ENCODE results near the gene LRRC41. TPM values are rescaled to one million over a fixed set of nuclear protein-coding genes. Genes with fewer than 3 reads are reported as not detected.
A peak's percentile ranks its signal among the peaks of the same experiment; 100 is the strongest.

Gene LRRC41
- total and polyA plus RNA-seq, 3 experiments from 2014 or later, result 40.3 to 49.9 (median 41.3) TPM

DNA sequence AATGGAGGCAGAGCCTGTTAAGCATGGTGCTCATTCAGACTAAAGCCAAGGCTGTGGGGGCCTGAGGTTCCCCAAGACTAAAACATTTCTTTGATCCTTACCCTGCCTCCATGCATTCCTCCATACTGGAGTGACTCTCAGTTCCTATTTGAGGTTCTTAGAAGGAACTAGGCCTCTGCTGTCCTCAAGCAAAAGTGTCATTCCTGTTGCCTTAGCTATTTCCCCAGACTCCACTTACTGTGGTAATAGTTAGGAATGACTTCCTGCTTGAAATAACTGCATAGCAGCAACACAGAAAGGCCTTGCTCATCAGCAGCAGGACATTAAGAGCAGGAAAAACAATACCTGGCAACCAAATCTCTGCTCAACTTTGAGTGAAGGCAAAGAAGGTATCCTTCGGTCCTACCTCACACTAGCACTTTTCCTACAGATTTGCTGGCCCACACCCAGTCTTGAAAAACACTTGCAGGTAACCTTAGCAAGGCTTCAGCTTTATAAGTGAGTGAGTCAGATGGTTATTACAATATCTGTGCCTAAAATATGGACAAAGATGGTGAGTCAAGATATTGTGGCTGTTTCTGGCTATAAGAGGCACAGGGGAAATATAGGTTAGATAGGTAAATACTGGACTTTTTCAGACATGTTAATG, 14.8 kb downstream of the LRRC41 start:
- Mint-ChIP-seq H3K27ac (peak overlapping the region in 3 of 8 donors; percentile 27 to 60 (median 40)), H3K4me3 (no peak overlapping the region), H3K9me3 (no peaks in the 10 kb centered on the region), H3K4me1 (peaks cover 21 to 25% (median 23%) of the 10 kb centered on the region in 3 donors), H3K27me3 (no peaks in the 10 kb centered on the region), H3K36me3 (peaks cover 0 to 53% (median 6%) of the 10 kb centered on the region in 3 donors)
- POLR2A ChIA-PET, result interaction anchor here (0.8 kb wide), 1 partner anchor 13 kb away, joined by 3 read pairs; no protein-coding TSS in a partner anchor
- CTCF ChIA-PET, result no interaction called here
- DNase-seq, result no peak
- peaks cover 3% of the 10 kb centered on the region for H3K4me1 ChIP-seq (ENCODE audit: insufficient read depth, low read length)
- H3K27me3 ChIP-seq (ENCODE audit: insufficient read depth, low read length, poor library complexity, severe bottlenecking), result no peaks in the 10 kb centered on the region
- H3K4me3 ChIP-seq (ENCODE audit: low read length), result no peak overlapping the region
- H3K36me3 ChIP-seq (ENCODE audit: insufficient read depth, low read length), result peaks cover 7% of the 10 kb centered on the region
- H3K9me3 ChIP-seq (ENCODE audit: low read length), result no peaks in the 10 kb centered on the region
- no peak overlapping the region for H3K27ac ChIP-seq (ENCODE audit: low read depth, low read length)

DNA sequence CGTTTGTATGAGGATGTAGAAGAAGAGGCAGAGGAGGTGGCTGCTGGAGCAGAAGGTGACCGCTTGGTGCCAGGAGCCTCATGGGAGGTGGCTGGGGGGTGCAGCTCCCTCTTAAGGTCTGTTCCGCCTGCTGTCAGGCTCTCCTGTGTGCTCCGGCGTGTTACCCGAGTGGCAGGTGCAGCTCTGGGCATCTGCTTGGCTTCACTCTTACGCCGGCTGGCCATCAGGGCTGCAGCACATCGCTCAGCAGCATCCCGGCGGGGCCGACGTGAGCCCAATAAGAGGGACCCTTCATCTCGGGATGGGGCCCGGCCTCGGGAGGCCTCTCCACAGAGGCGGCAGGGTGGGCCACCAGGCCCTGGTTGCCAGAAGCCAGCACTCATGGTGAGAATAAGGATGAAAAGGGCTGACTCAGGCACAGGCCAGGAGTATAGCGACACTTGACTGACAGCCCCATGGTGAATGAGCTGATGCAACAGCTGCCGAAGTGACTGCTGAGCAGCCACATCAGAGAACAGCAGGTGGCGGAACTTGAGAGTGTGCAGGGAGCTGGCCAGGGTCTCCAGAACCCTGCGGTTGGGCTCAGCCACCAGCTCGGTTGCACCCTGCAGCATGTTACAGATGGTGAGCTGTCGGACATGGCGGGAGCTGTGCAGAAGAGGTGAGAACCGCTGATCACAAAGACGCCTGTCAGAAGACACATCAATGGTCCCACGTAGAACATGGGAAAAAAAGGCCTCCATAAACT, 17.5 kb downstream of the LRRC41 start:
- Mint-ChIP-seq H3K27ac (peak overlapping the region in 2 of 8 donors; percentile 3 to 12), H3K27me3 (no peaks in the 10 kb centered on the region), H3K4me1 (peaks cover 21 to 25% (median 24%) of the 10 kb centered on the region in 3 donors), H3K36me3 (peaks cover 0 to 63% (median 11%) of the 10 kb centered on the region in 3 donors), H3K4me3 (peak overlapping the region in 1 of 7 donors; percentile 62), H3K9me3 (no peaks in the 10 kb centered on the region)
- peaks cover 3% of the 10 kb centered on the region for H3K4me1 ChIP-seq (ENCODE audit: insufficient read depth, low read length)
- ChIA-PET POLR2A (no interaction called here), CTCF (interaction anchor here (1.0 kb wide), 1 partner anchor 62 kb away, joined by 3 read pairs; no protein-coding TSS in a partner anchor)
- H3K4me3 ChIP-seq (ENCODE audit: low read length), result no peak overlapping the region
- H3K36me3 ChIP-seq (ENCODE audit: insufficient read depth, low read length), result peaks cover 13% of the 10 kb centered on the region
- no peaks in the 10 kb centered on the region for H3K27me3 ChIP-seq (ENCODE audit: insufficient read depth, low read length, poor library complexity, severe bottlenecking)
- no peak overlapping the region for H3K27ac ChIP-seq (ENCODE audit: low read depth, low read length)
- no peaks in the 10 kb centered on the region for H3K9me3 ChIP-seq (ENCODE audit: low read length)
- DNase-seq, result peak in 3 of 5 donors; percentile 5 to 48 (median 30)

DNA sequence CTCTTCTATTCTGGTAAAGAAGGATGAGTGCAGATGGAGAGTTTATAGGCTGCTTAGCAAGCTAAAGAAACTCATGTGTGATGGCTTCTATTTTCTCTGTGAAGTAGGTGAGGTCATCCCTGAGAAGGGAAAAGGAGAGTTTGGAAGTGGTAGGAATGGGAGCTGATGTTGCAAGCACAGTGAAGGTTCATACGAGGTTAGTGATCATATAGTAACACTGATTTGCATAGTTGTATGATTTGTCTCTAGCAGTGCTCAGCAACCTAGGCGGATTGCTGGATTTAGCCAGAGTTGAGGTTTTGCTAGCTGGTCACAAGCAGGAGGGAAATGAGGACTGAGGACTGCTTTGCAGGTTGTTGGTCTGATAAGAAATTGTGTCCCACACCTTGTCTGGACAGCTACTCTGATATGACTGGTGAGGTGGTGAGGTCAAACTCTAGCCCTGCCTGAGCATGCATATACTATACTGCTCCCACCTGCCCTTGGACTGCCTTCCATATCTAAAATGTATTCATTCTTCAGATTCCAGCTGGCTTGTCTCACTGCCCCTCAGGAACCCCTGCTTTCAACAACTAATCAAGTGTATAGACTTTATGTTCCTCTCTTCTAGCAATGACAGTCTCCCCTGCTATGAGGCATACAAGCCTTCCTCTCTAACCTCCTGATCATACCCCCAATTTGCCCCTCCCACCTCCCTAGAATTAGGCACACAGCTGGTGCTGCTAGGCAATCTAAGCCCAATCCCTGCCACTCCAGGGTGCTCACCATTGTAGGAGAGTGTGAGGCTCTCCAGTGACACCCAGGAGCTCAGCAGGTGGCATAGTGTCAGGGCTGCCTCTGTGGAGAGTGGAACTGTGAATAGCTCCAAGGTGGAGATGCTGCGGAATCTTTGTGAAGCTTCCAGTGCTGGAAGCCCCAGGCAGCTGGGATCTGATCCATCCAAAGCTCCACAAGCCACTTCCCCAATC, 18.5 kb downstream of the LRRC41 start:
- ChIA-PET POLR2A (interaction anchor here (0.7 kb wide), 1 partner anchor 18 kb away, joined by 3 read pairs; the partner anchor contains the start of genes LRRC41 and UQCRH), CTCF (no interaction called here)
- Mint-ChIP-seq H3K4me3 (peak overlapping the region in 1 of 7 donors; percentile 62), H3K27me3 (no peaks in the 10 kb centered on the region), H3K27ac (peak overlapping the region in 5 of 8 donors; percentile 2 to 46 (median 30)), H3K9me3 (no peaks in the 10 kb centered on the region), H3K4me1 (peaks cover 21 to 25% (median 24%) of the 10 kb centered on the region in 3 donors), H3K36me3 (peaks cover 0 to 70% (median 11%) of the 10 kb centered on the region in 3 donors)
- Histone ChIP-seq H3K4me1 (ENCODE audit: insufficient read depth, low read length) (peaks cover 3% of the 10 kb centered on the region), H3K36me3 (ENCODE audit: insufficient read depth, low read length) (peaks cover 23% of the 10 kb centered on the region), H3K9me3 (ENCODE audit: low read length) (no peaks in the 10 kb centered on the region), H3K4me3 (ENCODE audit: low read length) (no peak overlapping the region), H3K27me3 (ENCODE audit: insufficient read depth, low read length, poor library complexity, severe bottlenecking) (no peaks in the 10 kb centered on the region), H3K27ac (ENCODE audit: low read depth, low read length) (no peak overlapping the region)
- no peak for DNase-seq

GRCh38 chr1:46284058-46284457, 19.4 kb downstream of the LRRC41 start:
- peaks cover 23% of the 10 kb centered on the region for H3K36me3 ChIP-seq (ENCODE audit: insufficient read depth, low read length)
- ChIA-PET CTCF (no interaction called here), POLR2A (no interaction called here)
- peaks cover 3% of the 10 kb centered on the region for H3K4me1 ChIP-seq (ENCODE audit: insufficient read depth, low read length)
- H3K27ac ChIP-seq (ENCODE audit: low read depth, low read length), result no peak overlapping the region
- H3K9me3 ChIP-seq (ENCODE audit: low read length), result no peaks in the 10 kb centered on the region
- H3K4me3 ChIP-seq (ENCODE audit: low read length), result no peak overlapping the region
- H3K27me3 ChIP-seq (ENCODE audit: insufficient read depth, low read length, poor library complexity, severe bottlenecking), result no peaks in the 10 kb centered on the region
- Mint-ChIP-seq H3K9me3 (no peaks in the 10 kb centered on the region), H3K4me1 (peaks cover 21 to 23% (median 22%) of the 10 kb centered on the region in 3 donors), H3K36me3 (peaks cover 0 to 71% (median 8%) of the 10 kb centered on the region in 3 donors), H3K27ac (peak overlapping the region in 5 of 8 donors; percentile 2 to 14 (median 11)), H3K4me3 (no peak overlapping the region), H3K27me3 (no peaks in the 10 kb centered on the region)
- no peak for DNase-seq

- H3K36me3 ChIP-seq (ENCODE audit: insufficient read depth, low read length), result peaks cover 23% of the 10 kb centered on the region
- Mint-ChIP-seq H3K4me3 (no peak overlapping the region), H3K36me3 (peaks cover 0 to 69% (median 11%) of the 10 kb centered on the region in 3 donors), H3K9me3 (no peaks in the 10 kb centered on the region), H3K27me3 (no peaks in the 10 kb centered on the region), H3K4me1 (peaks cover 6 to 11% (median 11%) of the 10 kb centered on the region in 3 donors), H3K27ac (peak overlapping the region in 2 of 8 donors; percentile 5 to 37)
- no peak for DNase-seq
- no peaks in the 10 kb centered on the region for H3K9me3 ChIP-seq (ENCODE audit: low read length)
- CTCF ChIA-PET, result no interaction called here
- no peaks in the 10 kb centered on the region for H3K27me3 ChIP-seq (ENCODE audit: insufficient read depth, low read length, poor library complexity, severe bottlenecking)
- no peak overlapping the region for H3K4me3 ChIP-seq (ENCODE audit: low read length)
- H3K4me1 ChIP-seq (ENCODE audit: insufficient read depth, low read length), result peaks cover under 1% of the 10 kb centered on the region
- H3K27ac ChIP-seq (ENCODE audit: low read depth, low read length), result no peak overlapping the region
- POLR2A ChIA-PET, result no interaction called here
Observed at GRCh38 chr1:46281021-46281420, 22.4 kb downstream of the LRRC41 start.

GRCh38 chr1:46280092-46280491, 23.3 kb downstream of the LRRC41 start:
- Histone ChIP-seq H3K36me3 (ENCODE audit: insufficient read depth, low read length) (peaks cover 22% of the 10 kb centered on the region), H3K27ac (ENCODE audit: low read depth, low read length) (no peak overlapping the region), H3K27me3 (ENCODE audit: insufficient read depth, low read length, poor library complexity, severe bottlenecking) (no peaks in the 10 kb centered on the region), H3K4me3 (ENCODE audit: low read length) (no peak overlapping the region), H3K4me1 (ENCODE audit: insufficient read depth, low read length) (no peaks in the 10 kb centered on the region), H3K9me3 (ENCODE audit: low read length) (no peaks in the 10 kb centered on the region)
- H3K27ac Mint-ChIP-seq, result no peak overlapping the region
- no peak overlapping the region for H3K4me3 Mint-ChIP-seq
- POLR2A ChIA-PET, result no interaction called here
- CTCF ChIA-PET, result no interaction called here
- H3K9me3 Mint-ChIP-seq, result no peaks in the 10 kb centered on the region
- peaks cover 0 to 62% (median 11%) of the 10 kb centered on the region in 3 donors for H3K36me3 Mint-ChIP-seq
- DNase-seq, result no peak
- no peaks in the 10 kb centered on the region for H3K27me3 Mint-ChIP-seq
- H3K4me1 Mint-ChIP-seq, result peaks cover 0 to 3% (median 2%) of the 10 kb centered on the region in 3 donors

GRCh38 chr1:46278807-46279206, 24.6 kb downstream of the LRRC41 start:
- H3K9me3 Mint-ChIP-seq, result no peaks in the 10 kb centered on the region
- ChIA-PET CTCF (no interaction called here), POLR2A (no interaction called here)
- peaks cover 16% of the 10 kb centered on the region for H3K36me3 ChIP-seq (ENCODE audit: insufficient read depth, low read length)
- no peak overlapping the region for H3K27ac Mint-ChIP-seq
- H3K4me1 ChIP-seq (ENCODE audit: insufficient read depth, low read length), result no peaks in the 10 kb centered on the region
- H3K27me3 ChIP-seq (ENCODE audit: insufficient read depth, low read length, poor library complexity, severe bottlenecking), result no peaks in the 10 kb centered on the region
- H3K36me3 Mint-ChIP-seq, result peaks cover 0 to 50% (median 11%) of the 10 kb centered on the region in 3 donors
- H3K4me1 Mint-ChIP-seq, result peaks cover 0 to 2% (median 0%) of the 10 kb centered on the region in 3 donors
- no peak overlapping the region for H3K4me3 ChIP-seq (ENCODE audit: low read length)
- H3K27ac ChIP-seq (ENCODE audit: low read depth, low read length), result no peak overlapping the region
- DNase-seq, result no peak
- no peak overlapping the region for H3K4me3 Mint-ChIP-seq
- H3K27me3 Mint-ChIP-seq, result no peaks in the 10 kb centered on the region
- no peaks in the 10 kb centered on the region for H3K9me3 ChIP-seq (ENCODE audit: low read length)
